ENCODE results near the gene TBC1D22A.
"Not testable (repeated sequence)": the region's sequence is repeated elsewhere in the genome, so short reads cannot be mapped to it uniquely, and the experiment has no call there.

DNA sequence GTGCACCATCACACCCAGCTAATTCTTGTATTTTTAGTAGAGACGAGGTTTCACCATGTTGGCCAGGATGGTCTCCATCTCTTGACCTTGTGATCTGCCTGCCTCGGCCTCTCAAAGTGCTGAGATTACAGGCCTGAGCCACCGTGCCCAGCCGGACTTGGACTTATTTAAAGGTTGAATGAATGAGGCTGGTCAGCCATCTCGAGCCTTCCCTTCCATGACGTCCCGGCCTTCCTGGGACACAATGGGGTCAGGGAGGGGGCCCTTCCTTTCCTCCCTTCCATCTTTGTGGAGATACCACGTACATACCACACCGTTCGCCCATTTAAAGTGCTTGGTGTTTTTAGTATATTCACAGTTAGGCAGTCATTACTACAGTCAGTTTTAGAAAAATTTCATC is 19.8 kb downstream of the TBC1D22A start:
- TF ChIP-seq, protein P1, sequence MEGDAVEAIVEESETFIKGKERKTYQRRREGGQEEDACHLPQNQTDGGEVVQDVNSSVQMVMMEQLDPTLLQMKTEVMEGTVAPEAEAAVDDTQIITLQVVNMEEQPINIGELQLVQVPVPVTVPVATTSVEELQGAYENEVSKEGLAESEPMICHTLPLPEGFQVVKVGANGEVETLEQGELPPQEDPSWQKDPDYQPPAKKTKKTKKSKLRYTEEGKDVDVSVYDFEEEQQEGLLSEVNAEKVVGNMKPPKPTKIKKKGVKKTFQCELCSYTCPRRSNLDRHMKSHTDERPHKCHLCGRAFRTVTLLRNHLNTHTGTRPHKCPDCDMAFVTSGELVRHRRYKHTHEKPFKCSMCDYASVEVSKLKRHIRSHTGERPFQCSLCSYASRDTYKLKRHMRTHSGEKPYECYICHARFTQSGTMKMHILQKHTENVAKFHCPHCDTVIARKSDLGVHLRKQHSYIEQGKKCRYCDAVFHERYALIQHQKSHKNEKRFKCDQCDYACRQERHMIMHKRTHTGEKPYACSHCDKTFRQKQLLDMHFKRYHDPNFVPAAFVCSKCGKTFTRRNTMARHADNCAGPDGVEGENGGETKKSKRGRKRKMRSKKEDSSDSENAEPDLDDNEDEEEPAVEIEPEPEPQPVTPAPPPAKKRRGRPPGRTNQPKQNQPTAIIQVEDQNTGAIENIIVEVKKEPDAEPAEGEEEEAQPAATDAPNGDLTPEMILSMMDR (IDR thresholded peaks at IDR 0.05) = not testable (repeated sequence)
- TF ChIP-seq POLR2A (IDR thresholded peaks at IDR 0.05) = not testable (repeated sequence)

Data from right lobe of liver (tissue), 4 donors.